ENCODE measurements around the gene LHX3.

GRCh38 chr9:136148766-136149165 is 56.2 kb downstream of the LHX3 start:
- TF ChIP-seq CTCF (IDR thresholded peaks at IDR 0.05) (no peak), POLR2A (IDR thresholded peaks at IDR 0.05) (no peak), POLR2AphosphoS5 (IDR thresholded peaks at IDR 0.05) (no peak)

Measured in breast epithelium (tissue), 3 donors.